ENCODE measurements around the gene PTPRCAP.

DNA sequence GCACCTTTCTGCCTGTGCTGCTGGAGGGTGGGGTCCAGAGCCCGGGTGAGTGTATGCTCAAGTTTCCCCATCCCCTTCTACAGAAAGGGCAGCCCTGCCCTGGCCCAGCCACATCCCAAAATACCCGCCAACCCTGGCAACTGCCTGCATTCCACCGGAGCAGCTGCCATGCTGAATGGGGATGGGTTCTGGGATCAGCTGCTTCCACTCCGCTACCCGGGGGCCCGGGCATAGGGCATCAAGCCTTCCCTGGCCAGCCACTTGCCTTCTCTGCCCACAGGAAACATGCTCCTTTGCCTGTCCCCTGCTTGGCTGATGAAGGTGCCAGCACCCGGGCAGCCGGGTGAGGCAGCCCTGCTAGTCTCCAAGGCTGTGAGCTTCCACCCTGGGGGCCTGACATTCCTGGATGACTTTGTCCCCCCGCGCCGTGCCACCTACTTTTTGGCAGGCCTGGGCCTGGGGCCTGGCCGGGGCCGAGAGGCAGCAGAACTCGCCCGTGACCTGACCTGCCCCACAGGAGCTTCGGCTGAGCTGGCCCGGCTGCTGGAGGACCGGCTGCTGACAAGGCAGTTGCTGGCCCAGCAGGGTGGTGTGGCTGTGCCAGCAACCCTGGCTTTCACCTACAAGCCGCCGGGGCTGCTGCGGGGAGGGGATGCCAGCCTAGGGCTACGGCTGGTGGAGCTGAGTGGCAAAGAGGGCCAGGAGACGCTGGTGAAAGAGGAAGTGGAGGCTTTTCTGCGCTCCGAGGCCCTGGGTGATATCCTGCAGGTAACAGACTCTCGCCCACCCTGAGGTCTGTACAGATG is 18.8 kb downstream of the PTPRCAP start:
- TF ChIP-seq, protein P1, sequence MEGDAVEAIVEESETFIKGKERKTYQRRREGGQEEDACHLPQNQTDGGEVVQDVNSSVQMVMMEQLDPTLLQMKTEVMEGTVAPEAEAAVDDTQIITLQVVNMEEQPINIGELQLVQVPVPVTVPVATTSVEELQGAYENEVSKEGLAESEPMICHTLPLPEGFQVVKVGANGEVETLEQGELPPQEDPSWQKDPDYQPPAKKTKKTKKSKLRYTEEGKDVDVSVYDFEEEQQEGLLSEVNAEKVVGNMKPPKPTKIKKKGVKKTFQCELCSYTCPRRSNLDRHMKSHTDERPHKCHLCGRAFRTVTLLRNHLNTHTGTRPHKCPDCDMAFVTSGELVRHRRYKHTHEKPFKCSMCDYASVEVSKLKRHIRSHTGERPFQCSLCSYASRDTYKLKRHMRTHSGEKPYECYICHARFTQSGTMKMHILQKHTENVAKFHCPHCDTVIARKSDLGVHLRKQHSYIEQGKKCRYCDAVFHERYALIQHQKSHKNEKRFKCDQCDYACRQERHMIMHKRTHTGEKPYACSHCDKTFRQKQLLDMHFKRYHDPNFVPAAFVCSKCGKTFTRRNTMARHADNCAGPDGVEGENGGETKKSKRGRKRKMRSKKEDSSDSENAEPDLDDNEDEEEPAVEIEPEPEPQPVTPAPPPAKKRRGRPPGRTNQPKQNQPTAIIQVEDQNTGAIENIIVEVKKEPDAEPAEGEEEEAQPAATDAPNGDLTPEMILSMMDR (IDR thresholded peaks at IDR 0.05 in 2 of 3, conservative IDR thresholded peaks at IDR 0.05 in 1 of 3; ENCODE audit: control insufficient read depth in 2 of 3, extremely low read depth in 1 of 3, insufficient read depth in 1 of 3, low read depth in 3 of 3, low read length in 3 of 3): no peak
- TF ChIP-seq POLR2AphosphoS5 (IDR thresholded peaks at IDR 0.05; ENCODE audit: low read length) (no peak), TCF12 (IDR thresholded peaks at IDR 0.05; ENCODE audit: low read depth, low read length) (no peak), FOXK2 (IDR thresholded peaks at IDR 0.05) (no peak)

Data from GM12878 (cell line).